GM18907 (cell line): ENCODE measurements around the gene FER1L5.

Source experiments
- ATAC-seq: cut with Tn5 transposase; IDR thresholded peaks from one replicate; pipeline ENCODE4 v1.9.1; 2021; ENCODE audit warnings: mild to moderate bottlenecking, moderate library complexity; ENCODE audit not compliant: unreplicated experiment

The FER1L5 gene

DNA sequence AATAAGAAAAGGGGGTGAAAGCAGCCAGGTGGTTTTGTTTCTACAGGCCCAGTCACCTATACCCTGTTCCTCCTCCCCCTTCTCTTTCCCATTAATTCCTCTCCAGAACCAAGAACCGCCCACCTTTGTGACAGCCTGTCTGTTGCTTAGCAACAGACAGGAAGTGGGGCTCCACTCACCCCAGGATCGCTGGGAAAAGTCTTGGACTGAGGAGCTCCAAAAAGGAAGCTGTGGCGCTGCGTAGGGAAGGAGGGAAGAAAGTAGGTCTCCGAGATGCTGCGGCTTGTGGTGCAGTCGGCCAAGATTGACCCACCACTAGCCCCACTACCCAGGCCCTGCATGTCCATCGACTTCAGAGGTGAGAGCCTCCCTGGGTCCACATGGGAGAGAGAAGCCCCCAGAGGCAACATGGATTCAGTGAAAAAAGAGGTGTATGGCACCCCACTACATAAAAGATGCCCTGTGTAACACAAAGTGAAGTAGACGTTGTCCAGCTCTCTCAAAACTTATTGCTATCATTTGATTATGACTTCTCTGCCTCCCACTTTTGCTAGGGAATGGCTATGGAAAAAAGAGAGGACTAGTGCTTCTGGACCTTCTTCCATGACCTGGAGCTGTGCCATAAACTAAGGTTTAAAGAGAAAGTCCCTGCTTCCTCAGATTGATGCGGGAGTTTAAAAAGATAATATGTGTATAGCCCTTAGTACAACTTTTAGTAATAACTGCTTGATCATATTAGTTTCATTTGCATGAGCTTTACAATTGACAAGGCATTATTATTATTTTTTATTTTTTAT, at the start of gene FER1L5:
TSS of gene FER1L5 (plus strand) at position 201 of the 797 bp plus-strand sequence. CDS start at position 274, 73 bp downstream.
- no peak for ATAC-seq

GRCh38 chr2:96594282-96594681, 48.3 kb upstream of the FER1L5 start:
- no peak for ATAC-seq

- ATAC-seq = no peak
These were observed 47.8 kb upstream of the FER1L5 start for GRCh38 chr2:96594691-96595152.

DNA sequence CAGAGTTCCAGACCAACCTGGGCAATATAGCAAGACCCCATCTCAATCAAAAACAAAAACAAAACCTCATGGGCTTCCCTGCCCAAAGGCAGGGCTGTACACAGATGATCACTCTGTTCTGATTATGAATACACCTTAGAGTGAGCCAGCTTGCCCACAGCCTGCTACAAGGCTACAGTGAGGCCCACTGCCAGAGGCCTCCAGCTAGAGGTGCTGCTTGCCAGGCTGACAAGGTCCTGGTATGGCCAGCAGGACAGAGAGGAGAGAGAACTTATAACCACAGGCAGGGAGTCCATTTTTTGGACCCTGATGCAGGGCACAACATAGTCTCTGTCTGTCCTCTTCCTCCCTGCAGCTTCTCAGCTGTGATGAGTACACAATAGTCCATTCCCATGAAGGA, 46.0 kb upstream of the FER1L5 start:
- ATAC-seq = no peak

DNA sequence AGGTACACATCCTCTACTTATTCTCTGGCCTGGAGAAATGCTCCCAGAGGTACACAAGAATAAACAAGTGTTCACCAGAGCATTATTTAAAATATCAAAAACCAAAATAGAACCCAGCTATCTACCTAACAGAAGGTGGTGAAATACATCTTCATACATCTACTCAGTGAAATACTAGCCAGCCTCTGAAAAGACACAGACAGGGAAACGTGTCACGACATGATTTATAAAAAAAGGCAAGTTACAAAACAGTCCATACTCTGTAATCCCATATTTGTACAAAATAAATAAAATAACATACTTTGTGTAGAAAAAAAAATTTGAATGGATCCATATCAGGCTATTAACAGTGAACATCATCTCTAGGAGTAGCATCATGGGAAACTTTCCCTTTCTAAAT, 42.6 kb upstream of the FER1L5 start:
- ATAC-seq = no peak

DNA sequence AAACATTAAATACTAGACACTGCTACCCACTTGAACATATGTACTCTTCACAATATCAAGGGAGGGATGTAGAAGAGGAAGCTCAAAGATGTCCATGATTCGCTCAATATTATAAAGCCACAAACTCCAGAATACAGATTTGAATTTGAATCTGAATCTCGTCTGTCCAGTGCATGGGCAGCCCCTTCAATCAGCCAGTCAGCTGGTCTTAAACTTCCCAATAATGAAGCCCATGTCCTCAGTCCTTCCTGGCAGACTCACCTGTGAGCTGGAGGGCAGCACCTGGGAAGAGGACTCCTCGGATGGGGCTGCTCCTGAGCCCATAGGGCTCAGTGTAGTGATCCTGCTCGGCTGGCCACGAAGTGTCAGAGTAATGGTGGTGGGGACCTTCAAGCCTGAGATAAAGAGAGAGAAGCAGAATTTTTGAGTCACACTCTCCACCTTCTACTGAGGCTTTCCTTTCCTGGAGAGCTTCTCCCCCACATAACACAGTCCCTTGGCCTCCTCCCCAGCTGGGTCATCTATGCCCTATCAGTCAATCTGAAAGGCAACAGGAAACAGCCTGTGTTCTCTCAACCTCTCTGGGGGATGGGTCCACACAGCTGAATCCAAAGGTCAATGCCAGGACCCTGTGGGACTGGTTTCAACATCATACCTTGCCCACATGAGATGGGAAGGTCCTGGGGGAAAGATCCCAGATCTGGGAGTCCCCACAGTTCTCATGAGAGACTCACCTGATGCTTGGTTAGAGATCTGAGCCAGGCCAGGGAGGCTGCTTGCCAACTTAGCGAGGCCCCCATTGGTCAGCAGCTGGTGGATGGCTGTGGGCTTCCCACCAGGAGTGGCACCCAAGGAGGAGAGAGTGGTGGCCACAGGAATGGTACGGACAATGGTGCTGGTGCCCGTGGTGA, 40.9 kb upstream of the FER1L5 start:
- ATAC-seq = no peak

GRCh38 chr2:96602330-96602823, 40.2 kb upstream of the FER1L5 start:
- ATAC-seq = no peak

DNA sequence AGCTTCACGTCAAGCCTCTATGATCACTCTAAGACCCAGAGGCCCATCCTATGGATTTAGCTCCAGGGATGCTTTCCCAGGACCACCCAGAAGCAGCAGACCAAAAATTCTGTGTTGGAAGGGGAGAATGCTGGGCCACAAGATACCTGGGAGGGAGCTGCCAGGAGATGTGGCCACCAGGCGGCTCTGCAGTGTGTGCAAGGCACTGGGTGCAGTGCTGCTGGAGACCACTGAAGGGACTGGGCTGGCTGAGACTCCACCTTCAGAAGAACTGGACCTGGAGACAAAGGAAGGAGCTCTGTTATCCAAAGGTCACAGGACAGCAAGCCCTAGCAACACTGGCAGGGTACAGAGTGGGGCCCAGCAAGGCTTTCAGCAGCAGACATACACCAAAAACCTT, 38.5 kb upstream of the FER1L5 start:
- no peak for ATAC-seq

DNA sequence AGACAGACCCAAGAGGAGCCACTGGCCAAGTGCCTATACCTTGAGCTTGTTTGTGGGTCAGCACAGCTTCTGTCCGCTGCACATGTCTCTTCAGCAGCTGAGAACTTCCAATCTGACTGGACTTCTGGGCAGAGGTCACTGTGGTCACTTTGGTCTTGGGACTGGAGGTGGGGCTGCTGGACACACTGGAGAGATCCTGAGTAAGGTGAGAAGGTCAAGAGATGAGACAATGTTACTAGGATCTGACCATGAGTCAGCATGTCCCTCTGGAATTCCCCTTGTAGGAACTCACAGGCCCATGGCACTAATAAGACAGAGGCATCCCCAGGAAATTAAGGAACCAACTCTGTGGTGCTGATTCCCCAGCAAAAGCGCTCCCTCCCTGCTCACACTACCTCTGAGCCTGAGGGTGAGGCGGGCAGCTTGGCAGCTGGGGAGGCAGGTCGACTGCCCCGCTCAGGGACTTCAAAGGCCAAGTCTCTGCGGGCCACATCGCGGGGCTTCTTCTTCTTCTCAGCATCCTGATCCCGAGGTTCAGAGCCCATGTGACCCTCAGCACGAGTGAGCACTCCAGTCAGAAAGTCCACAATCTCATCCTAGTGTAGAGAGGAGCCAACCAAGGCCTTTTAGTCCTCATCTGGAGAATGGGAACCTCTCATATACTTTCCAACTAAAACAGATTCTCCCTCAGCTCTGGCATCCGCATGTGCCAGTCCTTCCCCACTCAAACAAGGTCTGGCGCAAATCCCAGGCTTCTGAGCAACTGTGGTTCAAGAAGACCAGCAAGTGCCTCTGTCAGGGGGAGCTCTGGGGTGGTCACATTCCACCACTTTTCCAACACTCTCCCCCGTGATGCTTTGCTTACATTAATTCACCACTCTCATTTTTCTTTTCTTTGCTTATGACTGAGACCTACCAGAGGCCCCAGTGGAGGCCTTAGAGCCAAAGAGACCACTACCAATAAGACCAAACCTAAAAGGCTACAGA, 33.8 kb upstream of the FER1L5 start:
- no peak for ATAC-seq

GRCh38 chr2:96616128-96616527, 26.4 kb upstream of the FER1L5 start:
- no peak for ATAC-seq

GRCh38 chr2:96616535-96616934, 26.0 kb upstream of the FER1L5 start:
- no peak for ATAC-seq

DNA sequence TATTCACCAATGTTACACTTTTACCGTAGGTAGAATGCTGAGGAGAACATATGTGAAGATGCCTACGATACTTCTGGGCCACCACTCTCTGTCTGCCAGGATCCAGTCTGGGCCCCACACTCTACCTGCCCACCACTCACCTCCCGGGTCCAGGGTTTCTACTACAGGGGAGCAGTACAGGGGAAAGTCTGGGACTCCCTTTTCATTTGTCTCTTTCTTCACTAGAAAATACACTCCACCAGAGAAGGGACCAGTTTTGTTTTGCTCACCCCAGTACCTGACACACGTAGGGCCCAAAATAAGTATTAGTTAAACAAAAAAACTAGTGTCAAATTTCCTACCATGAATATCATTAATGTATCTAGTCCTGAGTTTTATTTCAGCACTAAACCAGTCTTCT, 25.6 kb upstream of the FER1L5 start:
- no peak for ATAC-seq

GRCh38 chr2:96618596-96619283, 23.8 kb upstream of the FER1L5 start:
- no peak for ATAC-seq

DNA sequence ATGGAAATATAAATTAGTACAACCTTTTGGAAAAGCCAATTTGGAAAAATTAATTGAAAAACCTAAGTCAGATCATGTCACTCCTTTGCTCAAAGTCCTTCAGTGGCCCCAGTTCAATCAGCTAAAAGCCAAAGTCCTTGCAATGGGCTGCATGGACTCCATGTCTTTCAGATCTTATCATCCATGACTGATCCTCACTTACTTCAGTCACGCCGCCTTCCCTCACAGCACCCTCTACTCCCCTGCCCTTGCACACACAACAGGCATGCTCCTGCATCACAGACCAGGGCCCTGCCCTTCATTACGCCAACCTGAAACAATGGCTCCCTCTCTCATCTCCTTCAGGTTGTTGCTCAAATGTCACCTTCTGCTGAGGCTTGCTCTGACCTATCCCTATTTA, 20.0 kb upstream of the FER1L5 start:
- ATAC-seq = no peak

- ATAC-seq = no peak
These were observed 19.4 kb upstream of the FER1L5 start for GRCh38 chr2:96623116-96623515.

- no peak for ATAC-seq
These were observed 16.7 kb upstream of the FER1L5 start for GRCh38 chr2:96625571-96626552.

- ATAC-seq = no peak
These were observed 16.0 kb upstream of the FER1L5 start for GRCh38 chr2:96626553-96626942.

DNA sequence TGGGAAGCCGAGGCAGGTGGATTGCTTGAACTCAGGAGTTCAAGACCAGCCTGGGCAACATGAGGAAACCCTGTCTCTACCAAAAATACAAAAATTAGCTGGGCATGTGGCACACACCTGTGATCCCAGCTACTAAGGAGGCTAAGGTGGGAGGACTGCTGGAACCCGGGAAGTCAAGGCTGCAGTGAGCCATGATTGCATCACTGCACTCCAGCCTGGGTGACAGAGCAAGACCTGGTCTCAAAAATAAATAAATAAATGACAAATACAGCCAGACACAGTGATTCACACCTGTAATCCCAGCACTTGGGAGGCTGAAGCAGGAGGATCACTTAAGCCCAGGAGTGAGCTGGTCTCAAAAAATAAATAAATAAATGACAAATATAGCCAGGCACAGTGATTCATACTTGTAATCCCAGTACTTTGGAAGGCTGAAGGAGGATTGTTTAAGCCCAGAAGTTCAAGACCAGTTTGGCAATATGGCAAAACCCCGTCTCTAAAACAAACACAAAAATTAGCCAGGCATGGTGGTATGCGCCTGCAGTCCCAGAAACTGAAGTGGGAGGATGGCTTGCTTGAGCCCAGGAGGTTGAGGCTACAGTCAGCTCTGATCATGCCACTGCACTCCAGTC, 10.6 kb upstream of the FER1L5 start:
- no peak for ATAC-seq
